Osteoblast (primary cell): ENCODE data around the gene CCIN. TPM values are rescaled to one million over a fixed set of nuclear protein-coding genes. Genes with fewer than 3 reads are reported as not detected.
A peak's percentile ranks its signal among the peaks of the same experiment; 100 is the strongest.

ENCODE experiments used
- DNase-seq: peaks from one replicate; pipeline ENCODE4 v3.0.0; 2011; ENCODE audit warnings: low spot score, mixed read lengths; ENCODE audit not compliant: insufficient read length; ENCODE audit errors: missing footprints
- H2AFZ ChIP-seq: 2 replicates; pipeline ENCODE4 v1.6.0; 2011; ENCODE audit warnings: mild to moderate bottlenecking, low read length
- H3K27ac ChIP-seq: 2 replicates; pipeline ENCODE4 v1.5.1; 2011; ENCODE audit warnings: mild to moderate bottlenecking, low read depth, low read length, moderate library complexity
- H3K27me3 ChIP-seq: 2 replicates; pipeline ENCODE4 v1.6.0; 2012; ENCODE audit warnings: mild to moderate bottlenecking, control low read depth, inconsistent platforms, low read length, moderate library complexity; ENCODE audit not compliant: insufficient read depth
- H3K36me3 ChIP-seq: 2 replicates; pipeline ENCODE4 v1.5.1; 2011; ENCODE audit warnings: mild to moderate bottlenecking, low read length, control low read depth, moderate library complexity; ENCODE audit not compliant: insufficient read depth
- H3K4me1 ChIP-seq: 2 replicates; pipeline ENCODE4 v1.5.1; 2011; ENCODE audit warnings: mild to moderate bottlenecking, low read length, control low read depth, moderate library complexity; ENCODE audit not compliant: insufficient read depth
- H3K4me2 ChIP-seq: 2 replicates; pipeline ENCODE4 v1.6.0; 2011; ENCODE audit warnings: mild to moderate bottlenecking, low read length; ENCODE audit not compliant: insufficient read depth
- H3K4me3 ChIP-seq: fragments of 200-600 bp; sonication (generic); 3 replicates; pipeline ENCODE4 v1.5.1; 2012; ENCODE audit warnings: mild to moderate bottlenecking, low read length, inconsistent platforms; ENCODE audit not compliant: insufficient read depth
- H3K79me2 ChIP-seq: 2 replicates; pipeline ENCODE4 v1.6.0; 2012; ENCODE audit warnings: mild to moderate bottlenecking, low read length, control low read depth, inconsistent platforms; ENCODE audit not compliant: insufficient read depth
- H3K9me3 ChIP-seq: 2 replicates; pipeline ENCODE4 v1.5.1; 2011; ENCODE audit warnings: low read depth, low read length, control low read depth
- H4K20me1 ChIP-seq: 2 replicates; pipeline ENCODE4 v1.6.0; 2012; ENCODE audit warnings: mild to moderate bottlenecking, low read length, control low read depth; ENCODE audit not compliant: insufficient read depth
- total RNA-seq: library from RNA; depleted of rRNA; stranded (reverse); fragments of >200 nt; gene quantifications from 2 replicates; pipeline ENCODE4 v1.2.3, GENCODE V29; 2012
- TF ChIP-seq, protein P1 (sequence below): IDR thresholded peaks from 2 replicates; pipeline ENCODE4 v1.5.1; 2011; ENCODE audit warnings: mild to moderate bottlenecking, low read depth, low read length, moderate library complexity; ENCODE audit errors: extremely low read depth

Gene CCIN
- total RNA-seq, 1 donor, result 2.2 TPM

GRCh38 chr9:36134761-36135505 is 34.3 kb upstream of the CCIN start:
- Histone ChIP-seq H3K79me2 (peaks cover 26% of the 10 kb centered on the region), H3K36me3 (no peaks in the 10 kb centered on the region), H3K27me3 (no peaks in the 10 kb centered on the region), H3K9me3 (no peaks in the 10 kb centered on the region), H4K20me1 (peaks cover 3% of the 10 kb centered on the region), H2AFZ (no peak overlapping the region), H3K4me3 (no peak overlapping the region), H3K4me2 (no peak overlapping the region), H3K4me1 (peaks cover 18% of the 10 kb centered on the region), H3K27ac (no peak overlapping the region)
- DNase-seq, result no peak
- TF ChIP-seq, protein P1, sequence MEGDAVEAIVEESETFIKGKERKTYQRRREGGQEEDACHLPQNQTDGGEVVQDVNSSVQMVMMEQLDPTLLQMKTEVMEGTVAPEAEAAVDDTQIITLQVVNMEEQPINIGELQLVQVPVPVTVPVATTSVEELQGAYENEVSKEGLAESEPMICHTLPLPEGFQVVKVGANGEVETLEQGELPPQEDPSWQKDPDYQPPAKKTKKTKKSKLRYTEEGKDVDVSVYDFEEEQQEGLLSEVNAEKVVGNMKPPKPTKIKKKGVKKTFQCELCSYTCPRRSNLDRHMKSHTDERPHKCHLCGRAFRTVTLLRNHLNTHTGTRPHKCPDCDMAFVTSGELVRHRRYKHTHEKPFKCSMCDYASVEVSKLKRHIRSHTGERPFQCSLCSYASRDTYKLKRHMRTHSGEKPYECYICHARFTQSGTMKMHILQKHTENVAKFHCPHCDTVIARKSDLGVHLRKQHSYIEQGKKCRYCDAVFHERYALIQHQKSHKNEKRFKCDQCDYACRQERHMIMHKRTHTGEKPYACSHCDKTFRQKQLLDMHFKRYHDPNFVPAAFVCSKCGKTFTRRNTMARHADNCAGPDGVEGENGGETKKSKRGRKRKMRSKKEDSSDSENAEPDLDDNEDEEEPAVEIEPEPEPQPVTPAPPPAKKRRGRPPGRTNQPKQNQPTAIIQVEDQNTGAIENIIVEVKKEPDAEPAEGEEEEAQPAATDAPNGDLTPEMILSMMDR, result no peak

GRCh38 chr9:36135741-36136271 is 33.4 kb upstream of the CCIN start:
- Histone ChIP-seq H3K4me2 (peak overlapping the region; percentile 88), H3K79me2 (peaks cover 33% of the 10 kb centered on the region), H3K27me3 (no peaks in the 10 kb centered on the region), H4K20me1 (peaks cover 4% of the 10 kb centered on the region), H3K36me3 (no peaks in the 10 kb centered on the region), H3K4me3 (peak overlapping the region; percentile 80), H3K9me3 (no peaks in the 10 kb centered on the region), H3K27ac (no peak overlapping the region), H2AFZ (peak overlapping the region; percentile 64), H3K4me1 (peaks cover 18% of the 10 kb centered on the region)
- DNase-seq, result no peak
- TF ChIP-seq, protein P1, result no peak

- TF ChIP-seq, protein P1, result no peak
- Histone ChIP-seq H3K79me2 (peaks cover 34% of the 10 kb centered on the region), H3K4me1 (peaks cover 18% of the 10 kb centered on the region), H3K27me3 (no peaks in the 10 kb centered on the region), H3K27ac (peak within 1 kb of the TSS; percentile 32), H4K20me1 (peaks cover 6% of the 10 kb centered on the region), H3K36me3 (no peaks in the 10 kb centered on the region), H2AFZ (peak within 1 kb of the TSS; percentile 85), H3K9me3 (no peaks in the 10 kb centered on the region), H3K4me2 (peak within 1 kb of the TSS; percentile 88), H3K4me3 (peak within 1 kb of the TSS; percentile 80)
- peak; percentile 99 for DNase-seq
These were observed 32.8 kb upstream of the CCIN start, which contains the start of gene GLIPR2 for GRCh38 chr9:36136272-36136893. GLIPR2 (plus strand) TSS chr9:36136733; CDS start chr9:36136779, 46 bp downstream.

- peak; percentile 84 for DNase-seq
- Histone ChIP-seq H2AFZ (peak overlapping the region; percentile 85), H3K36me3 (no peaks in the 10 kb centered on the region), H3K4me3 (peak overlapping the region; percentile 80), H3K27ac (peak overlapping the region; percentile 32), H3K27me3 (no peaks in the 10 kb centered on the region), H3K4me2 (peak overlapping the region; percentile 88), H3K9me3 (no peaks in the 10 kb centered on the region), H3K79me2 (peaks cover 36% of the 10 kb centered on the region), H4K20me1 (peaks cover 6% of the 10 kb centered on the region), H3K4me1 (peaks cover 18% of the 10 kb centered on the region)
- TF ChIP-seq, protein P1, result no peak
These were observed 32.2 kb upstream of the CCIN start for GRCh38 chr9:36136894-36137391.
